Frontal cortex (tissue), 4 donors: ENCODE measurements around the gene ADD1. TPM values are rescaled to one million over a fixed set of nuclear protein-coding genes. Genes with fewer than 3 reads are reported as not detected.
"Not testable (repeated sequence)": the region's sequence is repeated elsewhere in the genome, so short reads cannot be mapped to it uniquely, and the experiment has no call there.

ENCODE experiments used
- DNase-seq, 2 donors: peaks; one replicate each; pipeline ENCODE4 v3.0.0; 2012; ENCODE audit warnings: low spot score in 2 of 2
- FAIRE-seq: peaks from 2 replicates; lab custom pipeline; 2012; peaks lifted over from hg19 to GRCh38; lab: Jason Lieb, UNC
- total RNA-seq: library from RNA; depleted of rRNA; stranded (reverse); fragments of >200 nt; gene quantifications from one replicate; pipeline ENCODE4 v1.2.3, GENCODE V29; 2014
- donor health status: control.
- donor health status: control.
- donor health status: control.

ADD1 gene
- total RNA-seq, 1 donor from 2014 or later, result 178 TPM

GRCh38 chr4:2953496-2953895 lies 109.9 kb downstream of the ADD1 start:
- no peak for FAIRE-seq

GRCh38 chr4:2954358-2955185 lies 110.9 kb downstream of the ADD1 start:
- DNase-seq (no peak), FAIRE-seq (no peak)

More at GRCh38 chr4:2953496-2953895, 109.9 kb downstream of the ADD1 start:
- no peak for DNase-seq

- DNase-seq, FAIRE-seq: not testable (repeated sequence)
Measured at GRCh38 chr4:2955186-2956044, 111.8 kb downstream of the ADD1 start.

GRCh38 chr4:2958446-2958845 lies 114.8 kb downstream of the ADD1 start:
- DNase-seq (no peak), FAIRE-seq (no peak)

GRCh38 chr4:2960450-2960849 lies 116.8 kb downstream of the ADD1 start:
- peak; percentile 100 for FAIRE-seq

GRCh38 chr4:2961421-2961810 lies 117.8 kb downstream of the ADD1 start:
- no peak for DNase-seq
- FAIRE-seq, result no peak

More at GRCh38 chr4:2960450-2960849, 116.8 kb downstream of the ADD1 start:
- DNase-seq, result not testable (repeated sequence)

- no peak for FAIRE-seq
- no peak for DNase-seq
Measured at GRCh38 chr4:2961811-2962441, 118.3 kb downstream of the ADD1 start.

GRCh38 chr4:2962614-2963174 lies 119.0 kb downstream of the ADD1 start:
- peak in 1 of 2 donors; percentile 48 for DNase-seq
- FAIRE-seq, result no peak

- no peak for FAIRE-seq
- peak; percentile 99 for DNase-seq
Measured at GRCh38 chr4:2963175-2963965, 119.7 kb downstream of the ADD1 start, which contains the start of the genes GRK4 and NOP14. Gene GRK4, plus strand, starts transcription at chr4:2963571. Its CDS starts 500 bp downstream, at chr4:2964071. Gene NOP14, minus strand, starts transcription at chr4:2963406. Its CDS starts 87 bp downstream, at chr4:2963319.

GRCh38 chr4:2963966-2964471 lies 120.4 kb downstream of the ADD1 start:
- no peak for FAIRE-seq
- DNase-seq, result no peak

GRCh38 chr4:2964706-2965258 lies 121.1 kb downstream of the ADD1 start:
- FAIRE-seq (no peak), DNase-seq (no peak)

GRCh38 chr4:2965262-2965661 lies 121.6 kb downstream of the ADD1 start:
- no peak for DNase-seq

GRCh38 chr4:2968381-2968780 lies 124.7 kb downstream of the ADD1 start:
- FAIRE-seq (no peak), DNase-seq (no peak)

More at GRCh38 chr4:2965262-2965661, 121.6 kb downstream of the ADD1 start:
- FAIRE-seq, result no peak

GRCh38 chr4:2971275-2971674 lies 127.6 kb downstream of the ADD1 start:
- DNase-seq (no peak), FAIRE-seq (no peak)

- DNase-seq (peak in 1 of 2 donors; percentile 55), FAIRE-seq (no peak)
Measured at GRCh38 chr4:2977211-2978088, 133.8 kb downstream of the ADD1 start.
